PFSK-1 (cell line): ENCODE measurements around the gene LRRN4CL.

ENCODE experiments used
- FOXP2 ChIP-seq: optimal IDR thresholded peaks from 2 replicates; pipeline ENCODE3; 2011; ENCODE audit warnings: borderline replicate concordance, control low read depth, inconsistent platforms; ENCODE audit not compliant: insufficient read depth; ENCODE audit errors: extremely low read length, extremely low read depth
- POLR2AphosphoS5 ChIP-seq: IDR thresholded peaks from 2 replicates; pipeline ENCODE4 v1.6.1; 2012; ENCODE audit warnings: low read depth, mild to moderate bottlenecking, control low read depth, low read length, moderate library complexity
- REST ChIP-seq, 2 experiments: IDR thresholded peaks; 2 replicates each; pipeline versions ENCODE4 v1.6.1 to v1.8.0; 2011 to 2012; ENCODE audit warnings: low read depth in 2 of 2, low read length in 2 of 2, control low read depth in 1 of 2, inconsistent platforms in 1 of 2, mild to moderate bottlenecking in 1 of 2, moderate library complexity in 1 of 2; ENCODE audit not compliant: insufficient read depth in 1 of 2
- SIN3A ChIP-seq: IDR thresholded peaks from 2 replicates; pipeline ENCODE4 v1.6.1; 2012; ENCODE audit warnings: mild to moderate bottlenecking, low read length, moderate library complexity, borderline replicate concordance; ENCODE audit not compliant: insufficient read depth
- TAF1 ChIP-seq: IDR thresholded peaks from 2 replicates; pipeline ENCODE4 v1.6.1; 2012; ENCODE audit warnings: low read length, control low read depth, borderline replicate concordance; ENCODE audit not compliant: insufficient read depth

The LRRN4CL gene

DNA sequence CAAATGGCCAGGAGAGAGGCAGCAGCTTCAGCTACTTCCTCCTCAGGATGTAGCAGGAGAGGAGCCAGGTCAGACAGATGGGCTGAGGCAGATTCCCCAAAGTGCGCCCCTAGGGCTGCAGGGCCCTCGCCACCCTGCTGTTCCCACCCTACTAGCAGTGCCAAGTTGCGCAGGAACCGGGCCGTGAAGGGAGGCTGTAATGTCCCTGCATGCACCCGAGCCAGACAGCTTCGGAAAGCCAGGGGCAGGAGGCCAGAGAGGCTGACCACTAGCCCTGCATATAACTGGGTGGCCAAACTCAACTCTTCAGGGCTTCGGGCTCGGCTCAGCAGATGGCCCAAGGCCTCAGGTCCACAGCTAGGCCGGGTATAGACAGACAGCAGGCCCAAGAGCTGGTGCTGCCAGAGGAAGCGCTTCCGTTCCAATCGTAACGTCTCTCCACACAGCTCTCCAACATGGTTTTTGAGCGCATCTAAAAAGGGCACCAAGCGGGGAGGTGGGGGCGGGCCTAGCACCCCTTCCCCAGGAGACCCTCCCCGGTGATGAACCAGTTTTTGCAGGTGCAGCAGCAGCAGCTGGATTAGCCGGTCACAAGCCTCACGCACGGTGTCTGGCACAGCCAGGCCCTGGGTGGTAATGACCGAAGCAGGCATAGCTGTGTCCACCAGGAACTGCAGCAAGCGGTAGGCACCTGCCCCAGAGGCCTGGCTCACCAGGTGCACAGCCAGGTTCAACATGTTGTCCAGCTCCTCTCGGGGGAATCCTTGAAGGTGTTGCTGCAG lies 41.0 kb downstream of the LRRN4CL start:
- TF ChIP-seq POLR2AphosphoS5 (no peak), FOXP2 (no peak), SIN3A (no peak), REST (IDR thresholded peaks at IDR 0.05; ENCODE audit: insufficient read depth in 1 of 2, low read depth in 2 of 2, low read length in 2 of 2) (no peak), TAF1 (no peak)

DNA sequence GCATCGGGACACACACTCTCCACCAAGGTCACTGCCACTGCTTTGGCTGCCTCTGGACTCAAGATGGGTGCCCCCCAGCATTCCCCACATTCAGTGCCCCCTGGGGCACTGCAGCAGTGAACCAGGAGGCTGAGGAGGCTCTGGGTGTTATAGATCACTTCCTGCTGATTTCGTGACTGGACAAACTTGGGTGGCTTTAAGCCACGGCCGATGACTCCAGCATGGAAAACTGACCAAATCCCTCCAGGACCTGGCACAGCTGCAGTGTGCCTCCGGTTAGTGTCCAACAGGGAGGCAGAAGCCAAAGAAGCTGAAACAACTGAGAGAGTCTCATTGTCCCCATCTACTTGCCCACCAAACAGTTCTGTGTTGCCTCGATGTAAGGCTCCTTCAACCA lies 41.7 kb downstream of the LRRN4CL start:
- TF ChIP-seq REST (IDR thresholded peaks at IDR 0.05; ENCODE audit: insufficient read depth in 1 of 2, low read depth in 2 of 2, low read length in 2 of 2): no peak
- no peak for TF ChIP-seq TAF1
- TF ChIP-seq FOXP2: no peak
- TF ChIP-seq POLR2AphosphoS5: no peak
- no peak for TF ChIP-seq SIN3A

- TF ChIP-seq SIN3A (no peak), POLR2AphosphoS5 (no peak), REST (IDR thresholded peaks at IDR 0.05; ENCODE audit: insufficient read depth in 1 of 2, low read depth in 2 of 2, low read length in 2 of 2) (no peak), TAF1 (no peak), FOXP2 (no peak)
These were observed 42.3 kb downstream of the LRRN4CL start for GRCh38 chr11:62646825-62647608.

DNA sequence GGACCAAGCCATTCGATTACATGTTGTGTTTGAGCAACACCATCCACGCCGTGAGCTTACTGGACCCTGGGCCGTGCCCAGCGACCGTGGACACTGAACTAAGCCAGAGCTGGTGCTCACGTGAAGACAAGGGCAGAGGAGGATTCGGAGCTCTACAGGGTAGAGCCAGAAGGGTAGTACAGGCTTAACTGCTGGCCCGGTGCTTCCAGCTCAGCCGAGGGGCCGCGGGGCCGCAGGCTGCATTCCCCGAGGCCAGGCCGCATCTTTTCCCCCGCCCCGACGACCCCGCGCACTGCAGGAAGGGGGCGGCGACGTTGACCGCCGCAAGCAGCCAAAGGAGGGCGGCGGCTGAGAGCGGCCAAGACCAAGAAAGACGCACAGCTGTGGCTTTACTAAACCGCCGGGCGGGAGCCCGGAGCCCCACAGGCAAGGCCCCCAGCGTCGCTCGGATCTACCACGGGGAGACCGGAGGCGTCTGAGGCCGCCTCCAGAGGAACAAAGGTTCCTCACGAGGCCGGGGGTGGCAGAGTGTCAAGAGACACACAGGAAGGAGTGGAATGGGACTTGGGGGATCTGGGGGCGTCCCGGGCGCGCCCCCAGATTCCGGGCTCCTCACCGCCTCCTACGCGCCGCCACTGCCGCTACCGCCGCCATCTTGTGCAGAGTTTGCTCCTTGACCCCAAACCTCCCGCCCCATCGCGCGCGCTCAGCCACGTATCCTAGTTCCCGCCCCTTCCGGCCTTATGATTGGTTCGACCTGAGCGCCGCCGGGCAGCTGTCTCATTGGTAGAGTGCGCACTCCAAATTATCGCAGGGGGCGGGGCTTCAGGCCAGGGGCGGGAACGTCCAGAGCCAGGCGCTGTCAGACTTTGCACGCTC lies 43.1 kb downstream of the LRRN4CL start, which contains the start of gene GANAB:
GANAB (minus strand) TSS at position 668 of the 879 bp plus-strand sequence; CDS start at position 654, 14 bp downstream.
- TF ChIP-seq SIN3A (0 out of 2 replicates have a peak, but pooled peaks have one; percentile 41), POLR2AphosphoS5 (peak; percentile 98), REST (IDR thresholded peaks at IDR 0.05; ENCODE audit: insufficient read depth in 1 of 2, low read depth in 2 of 2, low read length in 2 of 2) (peak in 1 of 2 experiments; percentile 29; a peak in 1 of 4 replicates), TAF1 (peak; percentile 95), FOXP2 (peak; percentile 51)
